Retinal pigment epithelial cell (primary cell): ENCODE measurements around the gene TRIM46.

Source experiments
- DNase-seq: peaks from one replicate; pipeline ENCODE4 v3.0.0-alpha.2; 2010; ENCODE audit warnings: low read depth
- H3K4me3 ChIP-seq: 2 replicates; pipeline ENCODE4 v1.5.1; 2011; ENCODE audit warnings: mild to moderate bottlenecking, low read length, control low read depth, moderate library complexity
- CTCF ChIP-seq: conservative IDR thresholded peaks from 2 replicates; pipeline ENCODE4 v1.5.1; 2011; ENCODE audit warnings: low read depth, low read length, control low read depth, inconsistent platforms

TRIM46 gene

DNA sequence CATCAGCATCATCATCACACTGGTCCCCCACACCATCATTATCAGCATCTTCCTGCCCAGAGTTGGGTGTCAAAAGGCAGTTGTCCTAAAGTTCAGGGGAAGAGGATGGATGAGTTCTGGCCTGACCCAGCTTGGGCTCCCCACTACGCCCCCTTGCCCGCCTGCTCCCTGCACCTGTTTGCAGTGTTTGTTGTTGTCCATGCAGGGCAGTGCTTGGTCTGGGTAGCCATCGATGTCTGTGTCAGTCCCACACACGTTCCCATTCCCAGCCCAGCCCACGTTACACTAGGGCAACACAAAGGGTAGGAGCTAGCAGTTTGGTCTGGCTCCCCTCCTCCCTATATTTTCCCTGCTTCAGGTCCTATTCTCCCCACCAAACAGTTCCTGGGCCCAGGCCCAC lies 27.3 kb downstream of the TRIM46 start:
- H3K4me3 ChIP-seq, result no peak overlapping the region
- no peak for TF ChIP-seq CTCF
- no peak for DNase-seq

- no peak for TF ChIP-seq CTCF
- DNase-seq, result no peak
- H3K4me3 ChIP-seq, result no peak overlapping the region
These were observed 28.5 kb downstream of the TRIM46 start for GRCh38 chr1:155202198-155202597.

GRCh38 chr1:155202731-155203515 lies 29.3 kb downstream of the TRIM46 start:
- no peak overlapping the region for H3K4me3 ChIP-seq
- no peak for DNase-seq
- TF ChIP-seq CTCF, result no peak

- no peak for TF ChIP-seq CTCF
- no peak overlapping the region for H3K4me3 ChIP-seq
- DNase-seq, result no peak
These were observed 31.4 kb downstream of the TRIM46 start for GRCh38 chr1:155205035-155205434.

- no peak for TF ChIP-seq CTCF
- no peak for DNase-seq
These were observed 32.4 kb downstream of the TRIM46 start for GRCh38 chr1:155205969-155206593.

GRCh38 chr1:155206891-155207805 lies 33.5 kb downstream of the TRIM46 start:
- DNase-seq, result no peak
- TF ChIP-seq CTCF, result peak; percentile 93
- H3K4me3 ChIP-seq, result peak overlapping the region; percentile 91

More at GRCh38 chr1:155205969-155206593, 32.4 kb downstream of the TRIM46 start:
- no peak overlapping the region for H3K4me3 ChIP-seq
